K562 (cell line): ENCODE measurements around the gene SH2D3A. TPM values are rescaled to one million over a fixed set of nuclear protein-coding genes. Genes with fewer than 3 reads are reported as not detected.

Experiments
- BRCA1 ChIP-seq, 2 experiments: fragments of 450-650 bp in 1 of 2; sonication (generic) in 1 of 2; formaldehyde crosslinking in 1 of 2; IDR thresholded peaks; 2 replicates each; pipeline versions ENCODE4 v1.5.0 to v1.6.1; 2017 to 2020; ENCODE audit warnings: mild to moderate bottlenecking in 1 of 2, missing genetic modification reagents in 1 of 2
- CBX1 ChIP-seq: sonication (generic); IDR thresholded peaks from 2 replicates; pipeline ENCODE4 v1.6.1; 2016; ENCODE audit warnings: antibody characterized with exemption, low read depth, mild to moderate bottlenecking
- CTBP1 ChIP-seq: fragments of 450-650 bp; IDR thresholded peaks from 2 replicates; pipeline ENCODE4 v1.6.1; 2016; ENCODE audit warnings: borderline replicate concordance
- GATAD2B ChIP-seq: fragments of 450-650 bp; IDR thresholded peaks from 2 replicates; pipeline ENCODE4 v1.6.1; 2017; ENCODE audit warnings: mild to moderate bottlenecking, borderline replicate concordance
- HCFC1 ChIP-seq: IDR thresholded peaks from 2 replicates; pipeline ENCODE4 v1.6.1; 2012; ENCODE audit warnings: low read depth, low read length, improper control_type of control experiment
- HNRNPUL1 ChIP-seq: fragments of 200-400 bp; formaldehyde crosslinking; IDR thresholded peaks from 2 replicates; pipeline ENCODE4 v1.6.1; 2017; ENCODE audit warnings: low read length
- KDM1A ChIP-seq, 2 experiments: fragments of 450-650 bp; IDR thresholded peaks; 2 replicates each; pipeline ENCODE4 v1.6.1; 2016; ENCODE audit warnings: mild to moderate bottlenecking in 2 of 2
- KLF13 ChIP-seq: fragments of 450-650 bp; IDR thresholded peaks from 2 replicates; pipeline ENCODE4 v1.6.1; 2016; ENCODE audit warnings: missing genetic modification characterization, low read depth, mild to moderate bottlenecking, missing compliant biosample characterization, moderate library complexity, borderline replicate concordance
- MEF2D ChIP-seq: conservative IDR thresholded peaks from 2 replicates; pipeline ENCODE4 v1.6.1; 2016; ENCODE audit warnings: low read depth, missing genetic modification characterization, missing compliant biosample characterization
- NFE2L1 ChIP-seq: fragments of 450-650 bp; IDR thresholded peaks from 2 replicates; pipeline ENCODE4 v1.6.1; 2016; ENCODE audit warnings: missing genetic modification characterization, low read depth, mild to moderate bottlenecking, missing compliant biosample characterization, moderate library complexity, borderline replicate concordance
- NFIC ChIP-seq: fragments of 450-650 bp; IDR thresholded peaks from 2 replicates; pipeline ENCODE4 v1.6.1; 2017; ENCODE audit warnings: mild to moderate bottlenecking, inconsistent platforms
- ZBTB1 ChIP-seq: sonication (generic); formaldehyde crosslinking; IDR thresholded peaks from 2 replicates; pipeline ENCODE4 v1.8.1; 2023; ENCODE audit warnings: missing genetic modification reagents, low read depth, mild to moderate bottlenecking, borderline replicate concordance
- ZFX ChIP-seq: sonication (generic); formaldehyde crosslinking; IDR thresholded peaks from 2 replicates; pipeline ENCODE4 v1.8.0; 2022; ENCODE audit warnings: mild to moderate bottlenecking, missing genetic modification reagents, moderate library complexity
- polyA plus RNA-seq, 8 experiments: library from polyadenylated mRNA; depleted of rRNA in 4 of 8; stranded (reverse) in 5 of 8; unstranded in 3 of 8; fragments of >200 nt; fragmentation: Nextera tagmentation in 2 of 8; fragmentation: Illumina TruSeq in 1 of 8; extraction: Ambion mirVana in 2 of 8; extraction: Trizol in 1 of 8; gene quantifications; 2 replicates each; pipeline versions ENCODE4 v1.2.1 to v1.2.3, GENCODE V29; 2011 to 2014; ENCODE audit warnings: inconsistent platforms in 1 of 8, missing spikeins in 1 of 8
- total RNA-seq, 7 experiments: library from RNA; depleted of rRNA in 6 of 7; stranded (reverse); fragments of >200 nt in 6 of 7; fragmentation: Illumina TruSeq in 2 of 7; extraction: Trizol in 2 of 7; gene quantifications; 2 replicates each; pipeline versions ENCODE4 v1.2.1 to v1.2.3, GENCODE V29; 2011 to 2021; ENCODE audit warnings: low replicate concordance in 1 of 7
- TF ChIP-seq, protein P1 (sequence below): fragments of 450-650 bp; IDR thresholded peaks from 2 replicates; pipeline ENCODE4 v1.6.1; 2017; ENCODE audit warnings: antibody characterized with exemption
- TF ChIP-seq, protein P2 (sequence below): fragments of 250-450 bp; sonication (Bioruptor Pico); IDR thresholded peaks from 2 replicates; pipeline ENCODE4 v1.8.0; 2022; ENCODE audit warnings: moderate library complexity, mild to moderate bottlenecking, inconsistent platforms
- TF ChIP-seq, protein P3 (sequence below): sonication (generic); formaldehyde crosslinking; IDR thresholded peaks from 2 replicates; pipeline ENCODE4 v1.9.0; 2022; ENCODE audit warnings: mild to moderate bottlenecking, missing genetic modification reagents
- TF ChIP-seq, protein P4 (sequence below): sonication (generic); formaldehyde crosslinking; IDR thresholded peaks from 2 replicates; pipeline ENCODE4 v1.8.0; 2022; ENCODE audit warnings: mild to moderate bottlenecking, missing genetic modification reagents

SH2D3A gene
- total and polyA plus RNA-seq, 9 of the 15 experiments (the other 6 are each of a cell fraction or from before 2014, with no cell fraction given) = 0.75 to 26.3 (median 8.9) TPM

DNA sequence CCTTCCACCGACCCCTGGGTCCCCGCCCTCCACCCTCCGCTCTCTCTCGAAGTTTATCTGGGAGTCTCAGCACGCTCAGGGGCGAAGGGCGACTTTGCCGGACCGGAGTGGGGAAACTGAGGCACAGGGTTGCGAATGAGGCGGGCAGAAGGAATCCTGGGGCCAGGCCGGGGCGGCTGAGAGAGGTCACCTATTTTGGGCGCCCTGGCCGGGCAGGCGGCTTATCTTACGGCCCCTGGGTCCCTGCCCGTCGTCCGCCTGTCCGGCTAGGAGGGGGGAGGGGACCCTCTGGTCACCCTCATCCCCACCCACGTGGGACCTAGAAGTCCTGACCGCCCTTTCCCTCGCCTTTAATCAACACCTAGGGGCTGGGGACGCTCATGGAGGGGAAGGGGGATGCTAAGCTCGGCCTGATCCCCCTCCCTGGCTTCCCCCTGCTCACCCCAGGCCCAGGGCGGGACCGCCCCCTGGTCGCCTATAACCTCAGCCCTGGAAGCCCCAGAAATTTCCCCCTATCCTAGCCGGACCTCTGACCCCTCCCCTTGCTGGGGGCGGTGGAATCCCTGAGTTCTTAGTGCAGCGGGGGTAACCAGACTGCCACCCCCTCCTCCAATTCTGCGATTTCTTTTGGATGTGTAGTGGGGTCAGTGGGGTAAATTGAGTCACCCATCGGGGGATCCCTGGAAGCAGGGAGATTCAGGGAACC lies 27.2 kb downstream of the SH2D3A start (continued):
- TF ChIP-seq CBX1 (peak; percentile 31; the same call in 1 of the 2 replicates), KDM1A (IDR thresholded peaks at IDR 0.05) (peak in 1 of 2 experiments; percentile 25; a peak in 1 of 4 replicates), BRCA1 (IDR thresholded peaks at IDR 0.05) (no peak), BRCA1 (CRISPR knock-in tag; IDR thresholded peaks at IDR 0.05) (no peak), HNRNPUL1 (no peak), ZBTB1 (CRISPR knock-in tag) (peak; percentile 13), NFE2L1 (tag) (no peak), HCFC1 (no peak; the same call in 1 of the 2 replicates), NFIC (peak; percentile 41; the same call in 1 of the 2 replicates), KLF13 (tag) (peak; percentile 60), GATAD2B (no peak), MEF2D (peak; percentile 45; the same call in 1 of the 2 replicates), ZFX (CRISPR knock-in tag) (peak; percentile 53), CTBP1 (peak; percentile 22; the same call in 1 of the 2 replicates)
- TF ChIP-seq, protein P1, sequence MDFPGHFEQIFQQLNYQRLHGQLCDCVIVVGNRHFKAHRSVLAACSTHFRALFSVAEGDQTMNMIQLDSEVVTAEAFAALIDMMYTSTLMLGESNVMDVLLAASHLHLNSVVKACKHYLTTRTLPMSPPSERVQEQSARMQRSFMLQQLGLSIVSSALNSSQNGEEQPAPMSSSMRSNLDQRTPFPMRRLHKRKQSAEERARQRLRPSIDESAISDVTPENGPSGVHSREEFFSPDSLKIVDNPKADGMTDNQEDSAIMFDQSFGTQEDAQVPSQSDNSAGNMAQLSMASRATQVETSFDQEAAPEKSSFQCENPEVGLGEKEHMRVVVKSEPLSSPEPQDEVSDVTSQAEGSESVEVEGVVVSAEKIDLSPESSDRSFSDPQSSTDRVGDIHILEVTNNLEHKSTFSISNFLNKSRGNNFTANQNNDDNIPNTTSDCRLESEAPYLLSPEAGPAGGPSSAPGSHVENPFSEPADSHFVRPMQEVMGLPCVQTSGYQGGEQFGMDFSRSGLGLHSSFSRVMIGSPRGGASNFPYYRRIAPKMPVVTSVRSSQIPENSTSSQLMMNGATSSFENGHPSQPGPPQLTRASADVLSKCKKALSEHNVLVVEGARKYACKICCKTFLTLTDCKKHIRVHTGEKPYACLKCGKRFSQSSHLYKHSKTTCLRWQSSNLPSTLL = no peak
- TF ChIP-seq, protein P2, sequence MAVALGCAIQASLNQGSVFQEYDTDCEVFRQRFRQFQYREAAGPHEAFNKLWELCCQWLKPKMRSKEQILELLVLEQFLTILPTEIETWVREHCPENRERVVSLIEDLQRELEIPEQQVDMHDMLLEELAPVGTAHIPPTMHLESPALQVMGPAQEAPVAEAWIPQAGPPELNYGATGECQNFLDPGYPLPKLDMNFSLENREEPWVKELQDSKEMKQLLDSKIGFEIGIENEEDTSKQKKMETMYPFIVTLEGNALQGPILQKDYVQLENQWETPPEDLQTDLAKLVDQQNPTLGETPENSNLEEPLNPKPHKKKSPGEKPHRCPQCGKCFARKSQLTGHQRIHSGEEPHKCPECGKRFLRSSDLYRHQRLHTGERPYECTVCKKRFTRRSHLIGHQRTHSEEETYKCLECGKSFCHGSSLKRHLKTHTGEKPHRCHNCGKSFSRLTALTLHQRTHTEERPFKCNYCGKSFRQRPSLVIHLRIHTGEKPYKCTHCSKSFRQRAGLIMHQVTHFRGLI (CRISPR knock-in tag) = no peak
- TF ChIP-seq, protein P3, sequence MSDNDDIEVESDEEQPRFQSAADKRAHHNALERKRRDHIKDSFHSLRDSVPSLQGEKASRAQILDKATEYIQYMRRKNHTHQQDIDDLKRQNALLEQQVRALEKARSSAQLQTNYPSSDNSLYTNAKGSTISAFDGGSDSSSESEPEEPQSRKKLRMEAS = peak; percentile 86
- TF ChIP-seq, protein P4, sequence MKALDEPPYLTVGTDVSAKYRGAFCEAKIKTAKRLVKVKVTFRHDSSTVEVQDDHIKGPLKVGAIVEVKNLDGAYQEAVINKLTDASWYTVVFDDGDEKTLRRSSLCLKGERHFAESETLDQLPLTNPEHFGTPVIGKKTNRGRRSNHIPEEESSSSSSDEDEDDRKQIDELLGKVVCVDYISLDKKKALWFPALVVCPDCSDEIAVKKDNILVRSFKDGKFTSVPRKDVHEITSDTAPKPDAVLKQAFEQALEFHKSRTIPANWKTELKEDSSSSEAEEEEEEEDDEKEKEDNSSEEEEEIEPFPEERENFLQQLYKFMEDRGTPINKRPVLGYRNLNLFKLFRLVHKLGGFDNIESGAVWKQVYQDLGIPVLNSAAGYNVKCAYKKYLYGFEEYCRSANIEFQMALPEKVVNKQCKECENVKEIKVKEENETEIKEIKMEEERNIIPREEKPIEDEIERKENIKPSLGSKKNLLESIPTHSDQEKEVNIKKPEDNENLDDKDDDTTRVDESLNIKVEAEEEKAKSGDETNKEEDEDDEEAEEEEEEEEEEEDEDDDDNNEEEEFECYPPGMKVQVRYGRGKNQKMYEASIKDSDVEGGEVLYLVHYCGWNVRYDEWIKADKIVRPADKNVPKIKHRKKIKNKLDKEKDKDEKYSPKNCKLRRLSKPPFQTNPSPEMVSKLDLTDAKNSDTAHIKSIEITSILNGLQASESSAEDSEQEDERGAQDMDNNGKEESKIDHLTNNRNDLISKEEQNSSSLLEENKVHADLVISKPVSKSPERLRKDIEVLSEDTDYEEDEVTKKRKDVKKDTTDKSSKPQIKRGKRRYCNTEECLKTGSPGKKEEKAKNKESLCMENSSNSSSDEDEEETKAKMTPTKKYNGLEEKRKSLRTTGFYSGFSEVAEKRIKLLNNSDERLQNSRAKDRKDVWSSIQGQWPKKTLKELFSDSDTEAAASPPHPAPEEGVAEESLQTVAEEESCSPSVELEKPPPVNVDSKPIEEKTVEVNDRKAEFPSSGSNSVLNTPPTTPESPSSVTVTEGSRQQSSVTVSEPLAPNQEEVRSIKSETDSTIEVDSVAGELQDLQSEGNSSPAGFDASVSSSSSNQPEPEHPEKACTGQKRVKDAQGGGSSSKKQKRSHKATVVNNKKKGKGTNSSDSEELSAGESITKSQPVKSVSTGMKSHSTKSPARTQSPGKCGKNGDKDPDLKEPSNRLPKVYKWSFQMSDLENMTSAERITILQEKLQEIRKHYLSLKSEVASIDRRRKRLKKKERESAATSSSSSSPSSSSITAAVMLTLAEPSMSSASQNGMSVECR (CRISPR knock-in tag) = peak; percentile 35; the same call in 1 of the 2 replicates
